ENCODE data around the gene EPHB2. TPM values are rescaled to one million over a fixed set of nuclear protein-coding genes. Genes with fewer than 3 reads are reported as not detected.

Gene EPHB2
- total and polyA plus RNA-seq, 2 donors from 2014 or later, result 3.0 to 9.5 TPM

DNA sequence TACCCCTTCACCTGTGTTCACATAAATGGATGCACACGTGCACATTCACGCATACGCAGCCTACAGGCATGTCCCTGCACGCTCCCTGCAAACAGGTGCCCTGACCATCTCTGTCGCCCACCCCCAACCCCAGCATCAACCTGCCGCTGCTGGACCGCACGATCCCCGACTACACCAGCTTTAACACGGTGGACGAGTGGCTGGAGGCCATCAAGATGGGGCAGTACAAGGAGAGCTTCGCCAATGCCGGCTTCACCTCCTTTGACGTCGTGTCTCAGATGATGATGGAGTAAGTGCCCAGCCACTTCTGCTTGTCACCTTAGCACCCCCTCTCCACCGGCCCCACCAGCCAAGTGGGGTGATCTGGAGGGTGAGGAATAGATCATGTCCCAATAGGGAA lies 201.7 kb downstream of the EPHB2 start:
- H3K4me1 ChIP-seq (ENCODE audit: control insufficient read depth in 2 of 3, insufficient read depth in 2 of 3, low read depth in 1 of 3, low read length in 3 of 3), result no peaks in the 10 kb centered on the region
- no peaks in the 10 kb centered on the region for H3K36me3 ChIP-seq (ENCODE audit: control insufficient read depth in 2 of 3, insufficient read depth in 3 of 3, low read length in 3 of 3)
- no peaks in the 10 kb centered on the region for H3K9me3 ChIP-seq (ENCODE audit: control insufficient read depth in 2 of 3, insufficient read depth in 1 of 3, low read length in 3 of 3)
- no peak overlapping the region for H3K9ac ChIP-seq (ENCODE audit: low read length in 3 of 3)
- FAIRE-seq, result no peak
- no peak for DNase-seq
- intact Hi-C loops (cut with DNase I), result no loop called here
- no peak overlapping the region for H3K27ac ChIP-seq (ENCODE audit: low read depth in 2 of 2, low read length in 2 of 2)
- TF ChIP-seq, protein P1, sequence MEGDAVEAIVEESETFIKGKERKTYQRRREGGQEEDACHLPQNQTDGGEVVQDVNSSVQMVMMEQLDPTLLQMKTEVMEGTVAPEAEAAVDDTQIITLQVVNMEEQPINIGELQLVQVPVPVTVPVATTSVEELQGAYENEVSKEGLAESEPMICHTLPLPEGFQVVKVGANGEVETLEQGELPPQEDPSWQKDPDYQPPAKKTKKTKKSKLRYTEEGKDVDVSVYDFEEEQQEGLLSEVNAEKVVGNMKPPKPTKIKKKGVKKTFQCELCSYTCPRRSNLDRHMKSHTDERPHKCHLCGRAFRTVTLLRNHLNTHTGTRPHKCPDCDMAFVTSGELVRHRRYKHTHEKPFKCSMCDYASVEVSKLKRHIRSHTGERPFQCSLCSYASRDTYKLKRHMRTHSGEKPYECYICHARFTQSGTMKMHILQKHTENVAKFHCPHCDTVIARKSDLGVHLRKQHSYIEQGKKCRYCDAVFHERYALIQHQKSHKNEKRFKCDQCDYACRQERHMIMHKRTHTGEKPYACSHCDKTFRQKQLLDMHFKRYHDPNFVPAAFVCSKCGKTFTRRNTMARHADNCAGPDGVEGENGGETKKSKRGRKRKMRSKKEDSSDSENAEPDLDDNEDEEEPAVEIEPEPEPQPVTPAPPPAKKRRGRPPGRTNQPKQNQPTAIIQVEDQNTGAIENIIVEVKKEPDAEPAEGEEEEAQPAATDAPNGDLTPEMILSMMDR (IDR thresholded peaks at IDR 0.05; ENCODE audit: borderline replicate concordance, extremely low read depth, insufficient read depth), result no peak
- H3K27me3 ChIP-seq (ENCODE audit: control insufficient read depth, insufficient read depth, low read length), result no peaks in the 10 kb centered on the region
- H3K4me3 ChIP-seq (ENCODE audit: low read length in 3 of 3), result no peak overlapping the region

DNA sequence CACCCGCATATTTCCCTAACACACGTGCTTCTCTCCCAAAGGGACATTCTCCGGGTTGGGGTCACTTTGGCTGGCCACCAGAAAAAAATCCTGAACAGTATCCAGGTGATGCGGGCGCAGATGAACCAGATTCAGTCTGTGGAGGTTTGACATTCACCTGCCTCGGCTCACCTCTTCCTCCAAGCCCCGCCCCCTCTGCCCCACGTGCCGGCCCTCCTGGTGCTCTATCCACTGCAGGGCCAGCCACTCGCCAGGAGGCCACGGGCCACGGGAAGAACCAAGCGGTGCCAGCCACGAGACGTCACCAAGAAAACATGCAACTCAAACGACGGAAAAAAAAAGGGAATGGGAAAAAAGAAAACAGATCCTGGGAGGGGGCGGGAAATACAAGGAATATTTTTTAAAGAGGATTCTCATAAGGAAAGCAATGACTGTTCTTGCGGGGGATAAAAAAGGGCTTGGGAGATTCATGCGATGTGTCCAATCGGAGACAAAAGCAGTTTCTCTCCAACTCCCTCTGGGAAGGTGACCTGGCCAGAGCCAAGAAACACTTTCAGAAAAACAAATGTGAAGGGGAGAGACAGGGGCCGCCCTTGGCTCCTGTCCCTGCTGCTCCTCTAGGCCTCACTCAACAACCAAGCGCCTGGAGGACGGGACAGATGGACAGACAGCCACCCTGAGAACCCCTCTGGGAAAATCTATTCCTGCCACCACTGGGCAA lies 202.9 kb downstream of the EPHB2 start:
- H3K27me3 ChIP-seq (ENCODE audit: control insufficient read depth, insufficient read depth, low read length), result no peaks in the 10 kb centered on the region
- no peak overlapping the region for H3K27ac ChIP-seq (ENCODE audit: low read depth in 2 of 2, low read length in 2 of 2)
- no peak overlapping the region for H3K4me3 ChIP-seq (ENCODE audit: low read length in 3 of 3)
- H3K9ac ChIP-seq (ENCODE audit: low read length in 3 of 3), result no peak overlapping the region
- no peaks in the 10 kb centered on the region for H3K36me3 ChIP-seq (ENCODE audit: control insufficient read depth in 2 of 3, insufficient read depth in 3 of 3, low read length in 3 of 3)
- TF ChIP-seq, protein P1 (IDR thresholded peaks at IDR 0.05; ENCODE audit: borderline replicate concordance, extremely low read depth, insufficient read depth), result no peak
- H3K9me3 ChIP-seq (ENCODE audit: control insufficient read depth in 2 of 3, insufficient read depth in 1 of 3, low read length in 3 of 3), result no peaks in the 10 kb centered on the region
- no peak for DNase-seq
- no peaks in the 10 kb centered on the region for H3K4me1 ChIP-seq (ENCODE audit: control insufficient read depth in 2 of 3, insufficient read depth in 2 of 3, low read depth in 1 of 3, low read length in 3 of 3)
- intact Hi-C loops (cut with DNase I), result no loop called here
- no peak for FAIRE-seq

DNA sequence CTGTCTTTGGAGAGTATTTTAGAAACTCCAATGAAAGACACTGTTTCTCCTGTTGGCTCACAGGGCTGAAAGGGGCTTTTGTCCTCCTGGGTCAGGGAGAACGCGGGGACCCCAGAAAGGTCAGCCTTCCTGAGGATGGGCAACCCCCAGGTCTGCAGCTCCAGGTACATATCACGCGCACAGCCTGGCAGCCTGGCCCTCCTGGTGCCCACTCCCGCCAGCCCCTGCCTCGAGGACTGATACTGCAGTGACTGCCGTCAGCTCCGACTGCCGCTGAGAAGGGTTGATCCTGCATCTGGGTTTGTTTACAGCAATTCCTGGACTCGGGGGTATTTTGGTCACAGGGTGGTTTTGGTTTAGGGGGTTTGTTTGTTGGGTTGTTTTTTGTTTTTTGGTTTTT lies 203.5 kb downstream of the EPHB2 start:
- H3K9ac ChIP-seq (ENCODE audit: low read length in 3 of 3), result no peak overlapping the region
- no peaks in the 10 kb centered on the region for H3K9me3 ChIP-seq (ENCODE audit: control insufficient read depth in 2 of 3, insufficient read depth in 1 of 3, low read length in 3 of 3)
- DNase-seq (no peak), FAIRE-seq (no peak)
- no peaks in the 10 kb centered on the region for H3K27me3 ChIP-seq (ENCODE audit: control insufficient read depth, insufficient read depth, low read length)
- H3K27ac ChIP-seq (ENCODE audit: low read depth in 2 of 2, low read length in 2 of 2), result no peak overlapping the region
- H3K36me3 ChIP-seq (ENCODE audit: control insufficient read depth in 2 of 3, insufficient read depth in 3 of 3, low read length in 3 of 3), result no peaks in the 10 kb centered on the region
- H3K4me3 ChIP-seq (ENCODE audit: low read length in 3 of 3), result no peak overlapping the region
- TF ChIP-seq, protein P1 (IDR thresholded peaks at IDR 0.05; ENCODE audit: borderline replicate concordance, extremely low read depth, insufficient read depth), result no peak
- intact Hi-C loops (cut with DNase I), result no loop called here
- H3K4me1 ChIP-seq (ENCODE audit: control insufficient read depth in 2 of 3, insufficient read depth in 2 of 3, low read depth in 1 of 3, low read length in 3 of 3), result no peaks in the 10 kb centered on the region

All from kidney (tissue), 14 donors.